Vagina (tissue), 2 donors: Measurements from ENCODE around the gene GAREM1. TPM values are rescaled to one million over a fixed set of nuclear protein-coding genes. Genes with fewer than 3 reads are reported as not detected.

ENCODE experiments used
- DNase-seq, 2 donors: peaks; one replicate each; pipeline ENCODE4 v3.0.0-alpha.2; 2017; ENCODE audit errors: extremely low spot score in 2 of 2
- H3K27ac ChIP-seq: fragments of 200-600 bp; sonication (generic); one replicate; pipeline ENCODE4 v1.5.1; 2019
- H3K27me3 ChIP-seq: fragments of 200-600 bp; sonication (generic); one replicate; pipeline ENCODE4 v1.5.1; 2019
- H3K36me3 ChIP-seq, 2 donors: fragments of 200-600 bp; sonication (generic); one replicate each; pipeline ENCODE4 v1.5.1; 2017 to 2019
- H3K4me1 ChIP-seq: fragments of 200-600 bp; sonication (generic); one replicate; pipeline ENCODE4 v1.5.1; 2019
- H3K4me3 ChIP-seq, 2 donors: fragments of 200-600 bp; sonication (generic); 1 replicate in 1 of 2; 2 replicates in 1 of 2; pipeline ENCODE4 v1.5.1; 2016 to 2019
- H3K9me3 ChIP-seq: fragments of 200-600 bp; sonication (generic); one replicate; pipeline ENCODE4 v1.5.1; 2019
- CTCF ChIP-seq, 3 experiments: fragments of 450-650 bp in 2 of 3; fragments of 200-600 bp in 1 of 3; sonication (generic) in 1 of 3; IDR thresholded peaks; one replicate each; pipeline ENCODE4 v1.5.1; 2017 to 2019; ENCODE audit warnings: antibody characterized with exemption in 3 of 3, mild to moderate bottlenecking in 2 of 3, moderate library complexity in 2 of 3
- POLR2A ChIP-seq, 2 donors: fragments of 450-650 bp; IDR thresholded peaks; one replicate each; pipeline ENCODE4 v1.6.1; 2017; ENCODE audit warnings: antibody characterized with exemption in 2 of 2, mild to moderate bottlenecking in 2 of 2, moderate library complexity in 2 of 2
- POLR2AphosphoS5 ChIP-seq, 2 donors: sonication (generic); formaldehyde crosslinking; IDR thresholded peaks; one replicate each; pipeline ENCODE4 v1.9.0; 2017; ENCODE audit warnings: antibody characterized with exemption in 2 of 2, mild to moderate bottlenecking in 2 of 2, low read depth in 1 of 2; ENCODE audit not compliant: insufficient read depth in 1 of 2
- intact Hi-C: fragments of 100-400 bp; cut with DNase I; formaldehyde crosslinking; loops from one replicate; pipeline ENCODE4 v1.15.1; 2023
- total RNA-seq: library from RNA; depleted of rRNA; stranded (reverse); fragments of >200 nt; gene quantifications from one replicate; pipeline ENCODE4 v1.2.3, GENCODE V29; 2016

Gene GAREM1
- total RNA-seq, 1 donor from 2014 or later = 15.7 TPM

DNA sequence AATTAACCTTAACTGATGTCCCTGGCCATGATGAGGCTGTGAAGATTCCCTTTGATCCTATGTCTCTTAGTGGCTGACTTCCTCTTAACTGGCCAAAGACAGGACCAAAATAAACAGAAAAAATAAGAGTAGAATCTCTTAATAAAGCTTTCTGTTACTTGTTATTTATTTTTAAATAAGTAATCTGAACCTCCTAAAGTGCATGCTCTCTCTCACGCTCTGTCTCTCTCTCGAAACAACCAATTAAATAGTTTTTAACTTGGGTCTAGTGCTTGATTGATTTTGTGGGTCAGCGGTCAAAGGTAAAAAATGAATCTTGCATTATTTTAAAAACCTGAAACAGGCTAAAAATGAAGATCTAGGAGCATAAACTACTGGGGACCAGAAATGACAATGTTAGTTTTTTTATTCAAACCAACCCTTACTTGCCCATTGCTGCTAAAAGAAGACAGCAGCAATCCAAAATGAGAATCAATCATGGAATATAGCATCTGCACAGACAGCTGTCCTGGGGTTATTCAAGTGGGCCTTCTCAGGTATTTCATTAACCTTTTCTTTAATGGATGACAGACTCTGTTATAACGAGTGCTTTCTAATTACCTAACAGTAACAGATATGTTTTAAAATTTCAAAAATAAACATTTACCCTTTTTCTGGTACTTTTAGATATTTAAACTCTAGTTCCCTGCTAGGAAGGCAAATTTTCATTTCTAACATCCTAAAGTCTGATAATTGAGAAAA is 11.2 kb downstream of the GAREM1 start:
- H3K4me3 ChIP-seq = no peak overlapping the region
- no peak overlapping the region for H3K27ac ChIP-seq
- no peaks in the 10 kb centered on the region for H3K9me3 ChIP-seq
- DNase-seq = no peak
- H3K4me1 ChIP-seq = peaks cover 14% of the 10 kb centered on the region
- no peaks in the 10 kb centered on the region for H3K27me3 ChIP-seq
- intact Hi-C loops = no loop called here
- TF ChIP-seq POLR2AphosphoS5 (IDR thresholded peaks at IDR 0.05; ENCODE audit: insufficient read depth in 1 of 2, low read depth in 1 of 2) (no peak), POLR2A (IDR thresholded peaks at IDR 0.05) (no peak), CTCF (IDR thresholded peaks at IDR 0.05) (no peak)
- no peaks in the 10 kb centered on the region for H3K36me3 ChIP-seq

DNA sequence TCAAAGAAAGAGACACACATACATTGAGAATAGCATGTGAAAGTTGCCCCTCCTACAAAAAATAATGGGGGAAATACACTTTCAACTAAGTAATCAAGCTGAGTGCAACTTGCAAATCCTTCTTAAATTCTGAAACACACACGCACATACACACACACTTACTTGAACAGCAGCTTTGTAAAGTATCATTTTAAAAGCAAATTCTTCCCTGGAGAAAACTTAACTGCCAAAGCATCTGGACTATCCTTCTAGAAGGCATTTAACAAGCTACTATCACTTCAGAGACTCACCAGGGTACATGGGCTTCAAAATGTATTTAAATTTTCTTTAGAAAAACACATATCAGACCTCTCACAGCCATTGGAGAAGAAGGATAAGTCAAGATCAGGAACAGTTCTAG is 15.3 kb downstream of the GAREM1 start:
- Histone ChIP-seq H3K4me3 (no peak overlapping the region), H3K27me3 (no peaks in the 10 kb centered on the region), H3K9me3 (no peaks in the 10 kb centered on the region), H3K27ac (no peak overlapping the region), H3K4me1 (peaks cover 22% of the 10 kb centered on the region), H3K36me3 (no peaks in the 10 kb centered on the region)
- no peak for DNase-seq
- intact Hi-C loops = no loop called here
- TF ChIP-seq CTCF (IDR thresholded peaks at IDR 0.05) (no peak), POLR2A (IDR thresholded peaks at IDR 0.05) (no peak), POLR2AphosphoS5 (IDR thresholded peaks at IDR 0.05; ENCODE audit: insufficient read depth in 1 of 2, low read depth in 1 of 2) (no peak)

DNA sequence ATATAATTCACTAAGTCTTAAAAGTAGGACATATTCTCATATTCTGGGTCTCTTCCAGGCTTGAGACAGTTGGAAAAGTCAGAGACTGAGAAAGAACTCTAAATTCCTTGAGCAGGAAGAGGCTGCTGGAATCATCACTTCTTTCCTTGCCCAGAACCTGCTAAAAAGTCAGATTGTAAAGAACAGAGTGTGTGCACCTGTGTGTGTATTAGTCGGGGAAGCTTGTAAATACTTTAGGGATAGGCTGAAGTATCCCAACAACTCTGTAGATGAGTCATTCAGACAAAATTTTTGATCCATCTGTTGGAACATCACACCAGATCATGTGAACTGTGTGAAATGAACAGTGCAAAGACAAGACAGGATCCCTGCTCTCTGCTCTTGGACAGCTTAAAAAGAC is 16.1 kb downstream of the GAREM1 start:
- Histone ChIP-seq H3K27ac (no peak overlapping the region), H3K27me3 (no peaks in the 10 kb centered on the region), H3K9me3 (no peaks in the 10 kb centered on the region), H3K4me3 (no peak overlapping the region), H3K36me3 (no peaks in the 10 kb centered on the region), H3K4me1 (peaks cover 28% of the 10 kb centered on the region)
- DNase-seq = no peak
- TF ChIP-seq POLR2AphosphoS5 (IDR thresholded peaks at IDR 0.05; ENCODE audit: insufficient read depth in 1 of 2, low read depth in 1 of 2) (peak in 1 of 2 donors; percentile 41), CTCF (IDR thresholded peaks at IDR 0.05) (no peak), POLR2A (IDR thresholded peaks at IDR 0.05) (no peak)
- intact Hi-C loops = no loop called here

DNA sequence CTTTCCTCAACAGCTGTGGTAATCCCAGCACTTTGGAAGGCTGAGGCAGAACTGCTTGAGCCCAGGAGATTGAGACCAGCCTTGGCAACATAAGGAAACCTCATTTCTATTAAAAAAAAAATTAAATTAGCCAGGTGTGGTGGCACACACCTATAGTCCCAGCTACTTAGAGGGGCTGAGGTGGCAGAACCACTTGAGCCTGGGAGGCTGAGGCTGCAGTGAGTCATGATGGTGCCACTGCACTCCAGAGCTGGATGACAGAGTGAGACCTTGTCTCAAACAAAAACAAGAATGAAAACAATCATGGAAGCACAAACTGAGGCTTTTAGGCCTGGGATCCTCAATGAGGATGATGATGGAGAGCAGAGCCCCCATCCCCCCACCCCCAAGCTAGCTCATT is 19.8 kb downstream of the GAREM1 start:
- no peaks in the 10 kb centered on the region for H3K36me3 ChIP-seq
- TF ChIP-seq CTCF (IDR thresholded peaks at IDR 0.05) (no peak), POLR2AphosphoS5 (IDR thresholded peaks at IDR 0.05; ENCODE audit: insufficient read depth in 1 of 2, low read depth in 1 of 2) (no peak), POLR2A (IDR thresholded peaks at IDR 0.05) (no peak)
- no peak for DNase-seq
- no peak overlapping the region for H3K4me3 ChIP-seq
- no peaks in the 10 kb centered on the region for H3K9me3 ChIP-seq
- peaks cover 28% of the 10 kb centered on the region for H3K4me1 ChIP-seq
- intact Hi-C loops = no loop called here
- H3K27ac ChIP-seq = no peak overlapping the region
- no peaks in the 10 kb centered on the region for H3K27me3 ChIP-seq

DNA sequence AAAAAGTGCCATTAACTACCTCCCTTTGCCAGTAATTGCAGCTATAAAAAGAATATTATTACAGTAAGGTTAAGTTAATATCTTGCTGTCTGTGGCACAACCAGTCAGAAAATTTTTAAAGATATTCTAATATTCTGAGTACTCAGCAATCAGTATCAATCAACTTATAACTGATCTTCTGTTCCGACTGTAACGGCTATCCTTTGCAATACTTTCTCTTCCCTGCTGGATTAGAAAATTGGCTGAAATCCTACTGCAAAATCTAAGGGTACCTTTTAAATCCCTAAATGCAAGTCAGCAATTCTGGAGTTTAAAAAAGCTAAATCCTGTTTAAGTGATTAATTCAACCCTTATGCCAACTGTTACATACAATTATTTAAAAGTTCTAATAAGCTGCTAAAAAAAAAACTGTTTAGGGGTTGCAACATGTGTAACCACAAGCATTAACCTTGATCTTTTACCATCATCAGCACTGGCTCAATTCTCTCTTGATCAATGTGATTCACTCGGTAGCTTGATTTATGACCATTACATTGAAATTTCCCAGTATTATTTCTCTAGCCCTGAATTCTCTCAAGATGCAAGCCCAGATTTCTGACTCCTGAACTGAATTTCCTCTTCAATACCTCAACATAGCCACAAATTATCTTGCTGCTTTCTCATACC is 20.5 kb downstream of the GAREM1 start:
- intact Hi-C loops = no loop called here
- no peak for TF ChIP-seq POLR2A (IDR thresholded peaks at IDR 0.05)
- TF ChIP-seq CTCF (IDR thresholded peaks at IDR 0.05) = no peak
- TF ChIP-seq POLR2AphosphoS5 (IDR thresholded peaks at IDR 0.05; ENCODE audit: insufficient read depth in 1 of 2, low read depth in 1 of 2) = no peak
- Histone ChIP-seq H3K4me3 (no peak overlapping the region), H3K9me3 (no peaks in the 10 kb centered on the region), H3K36me3 (no peaks in the 10 kb centered on the region), H3K27me3 (no peaks in the 10 kb centered on the region), H3K27ac (no peak overlapping the region), H3K4me1 (peaks cover 25% of the 10 kb centered on the region)
- no peak for DNase-seq
